GM19463 (cell line): ENCODE data around the gene NAA15.
A peak's percentile ranks its signal among the peaks of the same experiment; 100 is the strongest.
"Not testable (repeated sequence)": the region's sequence is repeated elsewhere in the genome, so short reads cannot be mapped to it uniquely, and the experiment has no call there.

Experiments used
- ATAC-seq: cut with Tn5 transposase; IDR thresholded peaks from one replicate; pipeline ENCODE4 v1.9.1; 2021; ENCODE audit warnings: mild to moderate bottlenecking, moderate library complexity; ENCODE audit not compliant: unreplicated experiment

NAA15 gene

GRCh38 chr4:139295942-139296299 is 5.4 kb upstream of the NAA15 start:
- no peak for ATAC-seq

DNA sequence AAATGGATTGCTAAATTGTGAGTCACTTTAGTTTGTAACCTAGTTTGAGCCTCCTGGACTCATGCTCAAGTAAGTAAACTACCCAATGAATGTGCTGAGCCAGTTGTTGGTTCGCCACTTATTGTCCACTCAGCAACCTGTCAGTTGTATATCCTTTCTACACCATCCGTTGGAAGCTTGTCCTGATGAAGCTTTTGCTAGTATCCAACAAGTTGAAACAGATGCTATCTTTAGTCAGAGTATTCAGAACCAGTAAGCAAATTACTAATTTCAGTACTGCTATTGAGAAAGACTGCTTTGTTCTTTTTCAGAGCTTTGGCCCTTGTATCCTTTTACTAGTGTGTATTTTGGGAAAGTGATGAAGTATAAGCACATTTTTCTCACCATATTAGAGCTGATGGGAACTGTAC is 4.3 kb upstream of the NAA15 start:
- no peak for ATAC-seq

DNA sequence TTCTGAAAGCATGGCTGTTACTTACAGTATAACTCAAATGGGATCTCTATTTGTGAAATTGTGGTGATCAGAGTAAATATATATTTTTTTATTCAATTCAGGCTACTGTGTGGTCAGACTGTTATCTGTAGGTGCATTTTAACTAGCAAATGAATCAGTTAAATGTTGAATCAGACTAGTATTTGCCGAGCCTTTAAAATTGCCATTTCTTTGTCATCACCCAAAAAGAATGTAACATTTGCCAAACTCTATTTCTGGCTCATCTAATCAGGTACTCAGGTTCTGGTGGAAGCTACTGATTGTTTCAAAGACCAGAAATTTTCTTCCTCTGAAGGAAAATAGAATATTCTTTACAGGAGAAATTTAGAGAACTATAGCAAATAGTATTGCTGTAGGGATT is 1.8 kb upstream of the NAA15 start:
- ATAC-seq = no peak

- ATAC-seq = peak; percentile 9
Measured at GRCh38 chr4:139300431-139301112, 733 bp upstream of the NAA15 start.

GRCh38 chr4:139301821-139302611 is 711 bp downstream of the NAA15 start, which contains the start of gene NDUFC1:
NDUFC1 (minus strand) TSS chr4:139302477; CDS start chr4:139295798, 6,679 bp downstream.
- peak; percentile 33 for ATAC-seq

DNA sequence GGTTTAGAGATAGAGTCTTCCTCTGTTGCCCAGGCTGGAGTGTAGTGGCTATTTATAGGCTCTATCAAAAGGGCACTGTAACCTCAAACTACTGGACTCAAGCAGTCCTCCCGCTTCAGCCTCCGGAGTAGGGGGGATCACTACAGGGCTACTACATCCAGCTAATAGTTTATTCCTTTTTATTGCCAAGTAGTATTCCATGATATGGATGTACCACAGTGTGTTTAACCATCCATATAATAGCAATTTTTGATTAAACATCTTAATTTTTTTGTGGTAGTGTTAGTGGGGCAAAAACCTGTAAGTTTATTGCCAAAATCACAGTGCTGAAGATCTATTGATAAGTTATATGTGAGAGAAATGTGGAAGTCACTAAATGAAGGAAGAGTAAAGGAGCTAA is 3.6 kb downstream of the NAA15 start:
- ATAC-seq = no peak

- no peak for ATAC-seq
Measured at GRCh38 chr4:139311909-139312308, 10.6 kb downstream of the NAA15 start.

DNA sequence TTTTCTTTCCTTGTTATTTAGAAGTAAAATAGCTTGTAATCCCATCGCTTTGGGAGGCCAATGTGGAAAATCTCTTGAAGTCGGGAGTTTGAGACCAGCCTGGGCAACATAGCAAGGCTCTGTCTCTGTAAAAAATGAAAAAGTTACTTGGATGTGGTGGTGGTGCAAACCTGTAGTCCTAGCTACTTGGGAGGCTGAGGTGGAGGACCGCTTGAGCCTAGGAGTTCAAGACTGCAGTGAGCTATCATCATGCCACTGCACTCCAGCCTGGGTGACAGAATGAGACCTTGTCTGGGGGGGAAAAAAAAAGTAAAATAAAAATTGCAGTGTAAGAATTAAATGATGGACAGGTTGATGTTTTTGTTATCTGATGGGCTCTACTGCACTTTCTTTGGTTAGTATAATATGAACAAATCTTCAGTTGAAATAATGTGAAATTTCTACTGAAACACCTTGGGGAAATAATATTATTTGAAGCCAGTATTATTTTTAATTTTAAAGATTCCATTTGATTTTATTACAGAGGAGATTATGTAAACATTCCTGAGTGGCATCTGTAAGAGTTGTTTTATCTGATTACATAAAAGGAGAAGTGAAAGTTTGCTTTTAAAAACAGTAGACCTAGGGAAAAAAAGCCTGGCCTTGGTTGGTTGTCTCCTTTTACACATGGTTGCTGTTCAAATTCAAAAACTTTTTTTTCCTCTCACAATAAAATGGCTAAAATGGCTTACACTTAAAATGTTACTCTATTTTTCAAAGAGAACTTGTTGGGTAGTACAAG is 11.4 kb downstream of the NAA15 start:
- ATAC-seq = no peak

- not testable (repeated sequence) for ATAC-seq
Measured at GRCh38 chr4:139313414-139313813, 12.1 kb downstream of the NAA15 start.

GRCh38 chr4:139314047-139314800 is 12.9 kb downstream of the NAA15 start:
- no peak for ATAC-seq

- ATAC-seq = peak; percentile 84
Measured at GRCh38 chr4:139315221-139315675, 13.9 kb downstream of the NAA15 start.

- ATAC-seq = no peak
Measured at GRCh38 chr4:139316733-139317132, 15.4 kb downstream of the NAA15 start.

GRCh38 chr4:139317635-139318034 is 16.3 kb downstream of the NAA15 start:
- ATAC-seq = no peak

DNA sequence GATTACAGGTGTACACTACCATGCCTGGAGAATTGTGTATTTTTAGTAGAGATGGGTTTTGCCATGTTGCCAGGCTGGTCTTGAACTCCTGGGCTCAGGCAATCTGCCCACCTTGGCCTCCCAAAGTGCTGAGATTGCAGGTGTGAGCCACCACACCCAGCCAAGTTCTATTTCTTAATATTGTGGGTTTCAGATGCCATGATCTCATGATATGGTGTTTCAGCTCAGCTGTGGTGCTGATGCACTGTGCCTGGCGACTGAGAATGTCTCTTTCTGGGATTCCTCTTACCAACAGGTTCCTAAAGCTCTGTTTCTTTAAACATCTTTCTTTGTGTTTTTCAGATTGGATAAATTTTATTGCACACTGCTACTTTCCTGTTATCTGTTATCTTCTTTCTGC is 18.3 kb downstream of the NAA15 start:
- ATAC-seq = no peak

DNA sequence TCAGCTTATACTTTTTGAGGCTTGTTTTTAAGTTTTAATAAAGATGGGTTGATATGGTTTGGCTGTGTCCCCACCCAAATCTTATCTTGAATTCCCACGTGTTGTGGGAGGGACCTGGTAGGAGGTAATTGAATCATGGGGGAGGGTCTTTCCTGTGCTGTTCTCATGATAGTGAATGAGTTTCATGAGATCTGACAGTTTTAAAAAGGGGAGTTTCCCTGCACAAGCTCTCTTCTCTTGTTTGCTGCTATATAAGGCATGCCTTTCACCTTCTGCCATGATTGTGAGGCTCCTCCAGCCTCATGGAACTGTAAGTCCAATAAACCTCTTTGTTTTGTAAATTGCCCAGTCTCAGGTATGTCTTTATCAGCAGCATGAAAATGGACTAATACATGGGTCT is 20.8 kb downstream of the NAA15 start:
- not testable (repeated sequence) for ATAC-seq

- not testable (repeated sequence) for ATAC-seq
Measured at GRCh38 chr4:139322541-139322940, 21.2 kb downstream of the NAA15 start.

DNA sequence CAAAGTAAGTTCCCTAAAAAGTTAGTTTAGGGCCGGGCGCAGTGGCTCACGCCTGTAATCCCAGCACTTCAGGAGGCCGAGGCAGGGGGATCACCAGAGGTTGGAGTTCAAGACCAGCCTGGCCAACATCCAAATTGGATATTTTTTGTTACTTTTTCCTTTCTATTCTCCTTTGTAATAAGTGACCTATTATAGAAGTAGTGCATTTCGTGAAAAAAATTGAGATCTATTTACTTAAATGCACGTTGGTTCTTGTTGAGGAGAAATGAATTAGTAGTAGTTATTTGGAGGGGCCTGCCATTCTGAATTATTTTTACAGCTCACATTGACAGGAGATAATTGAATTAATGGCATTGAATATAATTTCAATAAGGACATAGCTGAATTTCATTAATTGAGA is 23.3 kb downstream of the NAA15 start:
- ATAC-seq = no peak

- no peak for ATAC-seq
Measured at GRCh38 chr4:139329665-139330200, 28.4 kb downstream of the NAA15 start.

- no peak for ATAC-seq
Measured at GRCh38 chr4:139330283-139330682, 29.0 kb downstream of the NAA15 start.

DNA sequence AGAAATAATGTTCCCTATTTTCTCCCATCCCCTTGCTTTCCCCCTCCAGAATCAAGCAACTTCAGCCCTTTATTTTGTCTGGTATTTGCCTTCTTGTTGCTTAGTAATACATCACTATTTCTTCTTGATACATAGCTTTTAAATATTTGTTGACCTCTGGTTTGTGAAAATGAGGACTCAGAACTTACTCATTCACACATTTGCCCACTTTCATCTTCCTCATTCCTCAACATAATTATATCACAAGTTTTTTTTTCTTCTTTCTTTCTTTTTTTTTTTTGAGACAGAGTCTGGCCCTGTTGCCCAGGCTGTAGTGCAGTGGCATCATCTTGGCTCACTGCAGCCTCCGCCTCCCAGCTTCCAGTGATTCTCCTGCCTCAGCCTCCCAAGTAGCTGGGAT is 29.9 kb downstream of the NAA15 start:
- ATAC-seq = no peak
